Stomach (tissue), 9 donors: ENCODE measurements around the gene EIF4G1. TPM values are rescaled to one million over a fixed set of nuclear protein-coding genes. Genes with fewer than 3 reads are reported as not detected.

Source experiments
- DNase-seq, 2 donors: peaks; one replicate each; pipeline versions ENCODE4 v3.0.0 to v3.0.0-alpha.2; 2013 to 2019
- H3K27ac ChIP-seq, 5 donors: fragments of 200-600 bp in 4 of 5; sonication (generic) in 4 of 5; one replicate each; pipeline ENCODE4 v1.5.1; 2013 to 2019; ENCODE audit warnings: mild to moderate bottlenecking in 1 of 5, moderate library complexity in 1 of 5
- H3K27me3 ChIP-seq, 3 donors: fragments of 200-600 bp; sonication (generic); one replicate each; pipeline ENCODE4 v1.5.1; 2017 to 2019; ENCODE audit warnings: mixed run types in 1 of 3
- H3K36me3 ChIP-seq, 4 donors: fragments of 200-600 bp; sonication (generic); 1 replicate in 3 of 4; 2 replicates in 1 of 4; pipeline ENCODE4 v1.5.1; 2016 to 2019
- H3K4me1 ChIP-seq, 4 donors: fragments of 200-600 bp; sonication (generic); one replicate each; pipeline ENCODE4 v1.5.1; 2016 to 2019
- H3K4me3 ChIP-seq, 4 donors: fragments of 200-600 bp; sonication (generic) in 3 of 4; one replicate each; pipeline ENCODE4 v1.5.1; 2016 to 2019; ENCODE audit warnings: mild to moderate bottlenecking in 1 of 4
- H3K9me3 ChIP-seq, 4 donors: fragments of 200-600 bp; sonication (generic); one replicate each; pipeline ENCODE4 v1.5.1; 2016 to 2019
- EP300 ChIP-seq: sonication (generic); formaldehyde crosslinking; IDR thresholded peaks from one replicate; pipeline ENCODE4 v1.6.1; 2017; ENCODE audit warnings: antibody characterized with exemption
- POLR2A ChIP-seq, 4 donors: fragments of 450-650 bp; IDR thresholded peaks; one replicate each; pipeline ENCODE4 v1.6.1; 2016; ENCODE audit warnings: antibody characterized with exemption in 4 of 4, control low read depth in 2 of 4, mild to moderate bottlenecking in 1 of 4, moderate library complexity in 1 of 4
- POLR2AphosphoS5 ChIP-seq, 3 donors: sonication (generic); formaldehyde crosslinking; IDR thresholded peaks; one replicate each; pipeline ENCODE4 v1.6.1; 2016; ENCODE audit warnings: antibody characterized with exemption in 3 of 3
- WGBS, 5 donors: extraction: QIAGEN DNeasy Blood & Tissue Kit in 3 of 5; methylation state at CpG; one replicate each; pipeline versions ENCODE4 v1.1.5 to v1.1.7; 2013 to 2018; 5-methylcytosine and 5-hydroxymethylcytosine counted together
- intact Hi-C: fragments of 100-400 bp; cut with DNase I; formaldehyde crosslinking; loops from one replicate; pipeline ENCODE4 v1.15.1; 2023; ENCODE audit warnings: low total_unique reads
- polyA plus RNA-seq, 3 donors: library from polyadenylated mRNA; stranded (reverse); fragments of 200-250 nt; gene quantifications; one replicate each; pipeline ENCODE4 v1.2.3, GENCODE V29; 2013
- total RNA-seq, 5 donors: library from RNA; depleted of rRNA; stranded (reverse); fragments of >200 nt; gene quantifications; one replicate each; pipeline versions ENCODE4 v1.1.0 to v1.2.3, GENCODE V29; 2014 to 2016
- TF ChIP-seq, protein P1 (sequence below), 7 experiments: fragments of 450-650 bp in 4 of 7; fragments of 200-600 bp in 3 of 7; sonication (generic) in 3 of 7; IDR thresholded peaks; one replicate each; pipeline ENCODE4 v1.5.1; 2016 to 2019; ENCODE audit warnings: antibody characterized with exemption in 7 of 7, control low read depth in 2 of 7, mild to moderate bottlenecking in 1 of 7
- donor health status: healthy with polysubstance abuse.
- donor health status: Bipolar disorder and iron deficiency.
- donor health status: healthy.

EIF4G1 gene
- total and polyA plus RNA-seq, 8 donors: 86.5 to 572 (median 181) TPM

DNA sequence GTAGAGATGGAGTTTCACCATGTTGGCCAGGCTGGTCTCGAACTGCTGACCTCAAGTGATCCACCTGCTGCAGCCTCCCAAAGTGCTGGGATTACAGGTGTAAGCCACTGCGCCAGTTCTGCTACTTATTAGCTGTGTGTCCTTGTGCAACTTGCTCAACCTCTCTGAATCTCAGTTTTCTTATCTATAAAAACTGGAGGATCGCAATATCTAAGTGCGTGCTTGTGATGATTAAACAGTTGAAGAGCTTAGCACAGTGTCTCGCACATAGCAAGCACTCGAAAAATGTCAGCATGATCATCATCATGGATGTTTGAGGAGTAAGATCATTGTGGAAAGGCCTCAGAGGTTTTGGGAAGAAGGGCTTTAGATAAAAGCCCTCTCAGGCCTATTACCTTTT lies 36.2 kb downstream of the EIF4G1 start:
- DNase-seq: no peak
- peaks cover 5 to 34% (median 23%) of the 10 kb centered on the region in 4 donors for H3K4me1 ChIP-seq
- no peak for TF ChIP-seq EP300
- no peak for TF ChIP-seq POLR2AphosphoS5 (IDR thresholded peaks at IDR 0.05)
- TF ChIP-seq, protein P1, sequence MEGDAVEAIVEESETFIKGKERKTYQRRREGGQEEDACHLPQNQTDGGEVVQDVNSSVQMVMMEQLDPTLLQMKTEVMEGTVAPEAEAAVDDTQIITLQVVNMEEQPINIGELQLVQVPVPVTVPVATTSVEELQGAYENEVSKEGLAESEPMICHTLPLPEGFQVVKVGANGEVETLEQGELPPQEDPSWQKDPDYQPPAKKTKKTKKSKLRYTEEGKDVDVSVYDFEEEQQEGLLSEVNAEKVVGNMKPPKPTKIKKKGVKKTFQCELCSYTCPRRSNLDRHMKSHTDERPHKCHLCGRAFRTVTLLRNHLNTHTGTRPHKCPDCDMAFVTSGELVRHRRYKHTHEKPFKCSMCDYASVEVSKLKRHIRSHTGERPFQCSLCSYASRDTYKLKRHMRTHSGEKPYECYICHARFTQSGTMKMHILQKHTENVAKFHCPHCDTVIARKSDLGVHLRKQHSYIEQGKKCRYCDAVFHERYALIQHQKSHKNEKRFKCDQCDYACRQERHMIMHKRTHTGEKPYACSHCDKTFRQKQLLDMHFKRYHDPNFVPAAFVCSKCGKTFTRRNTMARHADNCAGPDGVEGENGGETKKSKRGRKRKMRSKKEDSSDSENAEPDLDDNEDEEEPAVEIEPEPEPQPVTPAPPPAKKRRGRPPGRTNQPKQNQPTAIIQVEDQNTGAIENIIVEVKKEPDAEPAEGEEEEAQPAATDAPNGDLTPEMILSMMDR (IDR thresholded peaks at IDR 0.05): no peak
- no peak for TF ChIP-seq POLR2A (IDR thresholded peaks at IDR 0.05)
- H3K9me3 ChIP-seq: no peaks in the 10 kb centered on the region
- no peak overlapping the region for H3K4me3 ChIP-seq
- H3K27me3 ChIP-seq: no peaks in the 10 kb centered on the region
- no peak overlapping the region for H3K27ac ChIP-seq
- H3K36me3 ChIP-seq: peaks cover 0 to 19% (median 15%) of the 10 kb centered on the region in 4 donors
- intact Hi-C loops: loop anchor here (10.0 kb wide), 1 partner anchor 46 kb away; no protein-coding TSS in a partner anchor
- WGBS, 5 donors: 96 to 98% (median 96%) methylated on average over 6 of the region's 6 CpGs

DNA sequence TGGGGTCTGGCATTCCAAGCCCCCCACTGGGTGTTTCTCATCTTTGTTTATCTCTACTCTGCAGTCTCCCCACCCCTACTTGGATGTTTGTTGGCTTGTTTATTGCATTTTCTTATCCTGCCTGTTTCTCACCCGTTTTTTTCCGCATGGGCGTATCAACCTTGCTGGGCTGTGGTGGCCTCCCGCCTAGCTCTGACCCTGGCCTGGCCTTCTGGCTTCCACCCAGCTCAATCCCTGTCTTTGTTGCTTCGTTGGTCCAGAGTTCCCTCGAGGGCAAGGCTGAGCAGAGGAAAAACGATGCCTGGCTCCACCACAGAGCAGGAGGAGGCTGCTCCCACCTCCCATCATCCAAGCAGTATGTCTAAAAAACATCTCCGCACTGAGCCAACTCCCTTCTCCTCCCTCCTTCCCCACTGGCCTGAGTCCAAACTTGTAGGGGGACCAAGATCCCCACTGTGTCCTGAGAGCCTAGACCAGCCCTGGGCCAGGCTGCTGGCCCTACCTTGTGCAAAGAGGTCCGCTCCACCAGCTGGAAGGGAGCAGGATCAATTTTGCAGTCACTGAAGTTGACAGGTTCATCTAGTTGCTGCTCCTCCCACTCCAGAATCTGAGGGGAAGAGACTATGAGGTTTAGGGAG lies 37.2 kb downstream of the EIF4G1 start:
- no peak overlapping the region for H3K4me3 ChIP-seq
- DNase-seq: no peak
- H3K4me1 ChIP-seq: peaks cover 5 to 33% (median 20%) of the 10 kb centered on the region in 4 donors
- peak overlapping the region in 1 of 5 donors; percentile 7 for H3K27ac ChIP-seq
- 38 to 52% (median 42%) methylated on average over 8 to 9 of the region's 9 CpGs for WGBS, 5 donors
- TF ChIP-seq EP300 (no peak), POLR2A (IDR thresholded peaks at IDR 0.05) (no peak), POLR2AphosphoS5 (IDR thresholded peaks at IDR 0.05) (no peak)
- TF ChIP-seq, protein P1 (IDR thresholded peaks at IDR 0.05): no peak
- intact Hi-C loops: loop anchor here (10.0 kb wide), 1 partner anchor 47 kb away; no protein-coding TSS in a partner anchor
- peaks cover 0 to 27% (median 11%) of the 10 kb centered on the region in 4 donors for H3K36me3 ChIP-seq
- no peaks in the 10 kb centered on the region for H3K9me3 ChIP-seq
- H3K27me3 ChIP-seq: no peaks in the 10 kb centered on the region

DNA sequence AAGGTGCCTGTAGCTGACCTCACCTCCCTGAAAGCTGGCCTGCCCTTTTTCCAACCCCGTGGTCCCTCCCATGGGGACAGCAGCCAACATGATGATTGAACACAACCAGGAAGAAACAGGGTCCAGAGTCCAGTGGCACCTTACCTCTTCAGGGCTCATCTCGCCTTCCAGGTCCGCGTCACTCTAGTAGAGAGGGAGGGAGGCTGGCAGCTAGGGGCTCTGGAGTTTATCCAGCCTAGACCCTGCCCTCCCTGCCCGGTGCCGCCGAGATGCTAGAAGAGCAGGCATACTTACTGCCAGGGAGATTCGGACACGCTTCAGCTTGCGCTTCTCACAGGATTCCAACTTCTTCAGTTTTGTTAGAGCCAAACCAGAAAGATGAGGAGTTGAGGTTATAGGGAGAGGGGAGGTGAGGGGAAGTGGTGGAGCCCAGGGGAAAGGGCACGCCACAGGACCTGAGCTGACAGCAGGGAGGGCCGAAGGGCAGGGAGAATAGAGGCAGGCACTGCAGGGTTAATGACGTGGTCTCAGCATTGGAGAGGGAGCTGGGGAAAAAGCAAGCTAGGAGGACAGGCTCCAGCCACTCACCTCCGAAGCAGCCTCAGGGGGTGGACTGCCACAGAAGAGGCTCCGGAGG lies 37.9 kb downstream of the EIF4G1 start:
- Histone ChIP-seq H3K36me3 (peaks cover 0 to 33% (median 15%) of the 10 kb centered on the region in 4 donors), H3K27ac (peak overlapping the region in 4 of 5 donors; percentile 0 to 20 (median 14)), H3K4me1 (peaks cover 5 to 33% (median 20%) of the 10 kb centered on the region in 4 donors), H3K9me3 (no peaks in the 10 kb centered on the region), H3K4me3 (no peak overlapping the region), H3K27me3 (no peaks in the 10 kb centered on the region)
- DNase-seq: peak; percentile 78 to 81
- intact Hi-C loops: loop anchor here (10.0 kb wide), 1 partner anchor 47 kb away; no protein-coding TSS in a partner anchor
- TF ChIP-seq POLR2AphosphoS5 (IDR thresholded peaks at IDR 0.05) (peak in 1 of 3 donors; percentile 47), POLR2A (IDR thresholded peaks at IDR 0.05) (no peak)
- 51 to 70% (median 56%) methylated on average over 10 to 15 of the region's 15 CpGs for WGBS, 5 donors

DNA sequence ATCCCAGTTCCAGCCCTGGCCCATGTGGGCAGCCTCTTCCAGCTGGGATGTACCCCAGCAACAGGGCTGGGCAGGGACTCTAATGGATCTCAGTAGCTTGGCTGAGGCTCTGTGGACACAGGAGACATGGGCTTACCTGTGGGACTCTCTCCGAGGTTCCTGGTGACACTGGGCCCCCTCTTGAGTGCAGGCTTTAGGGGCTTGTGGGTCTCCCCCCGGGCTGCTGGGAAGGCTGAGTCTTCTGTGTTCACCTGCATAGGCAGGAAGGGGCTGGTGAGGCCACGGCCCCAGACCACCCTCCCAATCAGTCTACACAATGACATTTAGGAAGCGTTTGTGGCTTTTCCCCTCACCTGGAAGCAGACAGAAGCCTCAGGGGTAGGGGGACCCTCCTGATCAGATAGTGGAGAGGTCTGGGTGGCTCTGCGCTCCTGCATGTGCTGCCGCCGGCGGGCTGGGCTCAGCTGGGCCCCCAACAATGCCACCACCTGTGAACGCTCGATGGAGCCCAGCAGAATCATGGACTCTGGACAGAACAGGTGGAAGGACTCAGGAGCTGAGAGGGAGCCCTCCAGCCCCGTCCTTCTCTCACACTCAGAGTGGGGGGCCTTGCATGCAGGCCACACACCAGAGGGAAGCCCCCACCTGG lies 38.6 kb downstream of the EIF4G1 start:
- Histone ChIP-seq H3K27ac (no peak overlapping the region), H3K27me3 (no peaks in the 10 kb centered on the region), H3K4me1 (peaks cover 5 to 26% (median 19%) of the 10 kb centered on the region in 4 donors), H3K4me3 (no peak overlapping the region), H3K9me3 (no peaks in the 10 kb centered on the region), H3K36me3 (peaks cover 0 to 40% (median 20%) of the 10 kb centered on the region in 4 donors)
- TF ChIP-seq, protein P1 (IDR thresholded peaks at IDR 0.05): no peak
- TF ChIP-seq POLR2A (IDR thresholded peaks at IDR 0.05) (no peak), EP300 (no peak), POLR2AphosphoS5 (IDR thresholded peaks at IDR 0.05) (no peak)
- 67 to 93% (median 88%) methylated on average over 4 to 11 of the region's 11 CpGs for WGBS, 5 donors
- no peak for DNase-seq
- intact Hi-C loops: loop anchor here (10.0 kb wide), 1 partner anchor 48 kb away; no protein-coding TSS in a partner anchor
